ENCODE measurements around the gene RPL6.

Gene RPL6

GRCh38 chr12:112367965-112368364 is 41.4 kb downstream of the RPL6 start:
- ATAC-seq = no peak

GRCh38 chr12:112362310-112362709 is 47.1 kb downstream of the RPL6 start:
- ATAC-seq = no peak
- no peak for TF ChIP-seq ZNF565 (CRISPR knock-in tag; conservative IDR thresholded peaks at IDR 0.05; ENCODE audit: low read depth)
- no peak for TF ChIP-seq BACH2 (CRISPR knock-in tag; IDR thresholded peaks at IDR 0.05; ENCODE audit: borderline replicate concordance)
- TF ChIP-seq, protein P1, sequence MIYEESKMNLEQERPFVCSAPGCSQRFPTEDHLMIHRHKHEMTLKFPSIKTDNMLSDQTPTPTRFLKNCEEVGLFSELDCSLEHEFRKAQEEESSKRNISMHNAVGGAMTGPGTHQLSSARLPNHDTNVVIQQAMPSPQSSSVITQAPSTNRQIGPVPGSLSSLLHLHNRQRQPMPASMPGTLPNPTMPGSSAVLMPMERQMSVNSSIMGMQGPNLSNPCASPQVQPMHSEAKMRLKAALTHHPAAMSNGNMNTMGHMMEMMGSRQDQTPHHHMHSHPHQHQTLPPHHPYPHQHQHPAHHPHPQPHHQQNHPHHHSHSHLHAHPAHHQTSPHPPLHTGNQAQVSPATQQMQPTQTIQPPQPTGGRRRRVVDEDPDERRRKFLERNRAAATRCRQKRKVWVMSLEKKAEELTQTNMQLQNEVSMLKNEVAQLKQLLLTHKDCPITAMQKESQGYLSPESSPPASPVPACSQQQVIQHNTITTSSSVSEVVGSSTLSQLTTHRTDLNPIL (CRISPR knock-in tag; IDR thresholded peaks at IDR 0.05; ENCODE audit: low read depth) = no peak
- TF ChIP-seq RARB (CRISPR knock-in tag; IDR thresholded peaks at IDR 0.05) = no peak
- TF ChIP-seq ZC3H10 (CRISPR knock-in tag; IDR thresholded peaks at IDR 0.05) = no peak

More at GRCh38 chr12:112367965-112368364, 41.4 kb downstream of the RPL6 start:
- TF ChIP-seq BACH2 (CRISPR knock-in tag; IDR thresholded peaks at IDR 0.05; ENCODE audit: borderline replicate concordance) (no peak), OSR1 (CRISPR knock-in tag; IDR thresholded peaks at IDR 0.05) (no peak), ZNF70 (CRISPR knock-in tag; IDR thresholded peaks at IDR 0.05) (no peak), TSHZ2 (CRISPR knock-in tag; IDR thresholded peaks at IDR 0.05) (no peak), ARNTL (CRISPR knock-in tag; IDR thresholded peaks at IDR 0.05; ENCODE audit: borderline replicate concordance, low read depth) (no peak), PPARA (CRISPR knock-in tag; IDR thresholded peaks at IDR 0.05; ENCODE audit: borderline replicate concordance) (no peak), SNAI2 (CRISPR knock-in tag; IDR thresholded peaks at IDR 0.05) (no peak), ZFP30 (CRISPR knock-in tag; IDR thresholded peaks at IDR 0.05) (no peak), TCF4 (CRISPR knock-in tag; IDR thresholded peaks at IDR 0.05; ENCODE audit: borderline replicate concordance) (no peak), ZNF565 (CRISPR knock-in tag; conservative IDR thresholded peaks at IDR 0.05; ENCODE audit: low read depth) (no peak), ZC3H10 (CRISPR knock-in tag; IDR thresholded peaks at IDR 0.05) (no peak), ISL1 (CRISPR knock-in tag; IDR thresholded peaks at IDR 0.05) (no peak)
- TF ChIP-seq, protein P2, sequence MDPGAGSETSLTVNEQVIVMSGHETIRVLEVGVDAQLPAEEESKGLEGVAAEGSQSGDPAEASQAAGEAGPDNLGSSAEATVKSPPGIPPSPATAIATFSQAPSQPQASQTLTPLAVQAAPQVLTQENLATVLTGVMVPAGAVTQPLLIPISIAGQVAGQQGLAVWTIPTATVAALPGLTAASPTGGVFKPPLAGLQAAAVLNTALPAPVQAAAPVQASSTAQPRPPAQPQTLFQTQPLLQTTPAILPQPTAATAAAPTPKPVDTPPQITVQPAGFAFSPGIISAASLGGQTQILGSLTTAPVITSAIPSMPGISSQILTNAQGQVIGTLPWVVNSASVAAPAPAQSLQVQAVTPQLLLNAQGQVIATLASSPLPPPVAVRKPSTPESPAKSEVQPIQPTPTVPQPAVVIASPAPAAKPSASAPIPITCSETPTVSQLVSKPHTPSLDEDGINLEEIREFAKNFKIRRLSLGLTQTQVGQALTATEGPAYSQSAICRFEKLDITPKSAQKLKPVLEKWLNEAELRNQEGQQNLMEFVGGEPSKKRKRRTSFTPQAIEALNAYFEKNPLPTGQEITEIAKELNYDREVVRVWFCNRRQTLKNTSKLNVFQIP (CRISPR knock-in tag; IDR thresholded peaks at IDR 0.05; ENCODE audit: borderline replicate concordance, low read depth) = no peak
- TF ChIP-seq, protein P3, sequence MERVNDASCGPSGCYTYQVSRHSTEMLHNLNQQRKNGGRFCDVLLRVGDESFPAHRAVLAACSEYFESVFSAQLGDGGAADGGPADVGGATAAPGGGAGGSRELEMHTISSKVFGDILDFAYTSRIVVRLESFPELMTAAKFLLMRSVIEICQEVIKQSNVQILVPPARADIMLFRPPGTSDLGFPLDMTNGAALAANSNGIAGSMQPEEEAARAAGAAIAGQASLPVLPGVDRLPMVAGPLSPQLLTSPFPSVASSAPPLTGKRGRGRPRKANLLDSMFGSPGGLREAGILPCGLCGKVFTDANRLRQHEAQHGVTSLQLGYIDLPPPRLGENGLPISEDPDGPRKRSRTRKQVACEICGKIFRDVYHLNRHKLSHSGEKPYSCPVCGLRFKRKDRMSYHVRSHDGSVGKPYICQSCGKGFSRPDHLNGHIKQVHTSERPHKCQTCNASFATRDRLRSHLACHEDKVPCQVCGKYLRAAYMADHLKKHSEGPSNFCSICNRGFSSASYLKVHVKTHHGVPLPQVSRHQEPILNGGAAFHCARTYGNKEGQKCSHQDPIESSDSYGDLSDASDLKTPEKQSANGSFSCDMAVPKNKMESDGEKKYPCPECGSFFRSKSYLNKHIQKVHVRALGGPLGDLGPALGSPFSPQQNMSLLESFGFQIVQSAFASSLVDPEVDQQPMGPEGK (CRISPR knock-in tag; IDR thresholded peaks at IDR 0.05; ENCODE audit: borderline replicate concordance) = no peak
- TF ChIP-seq, protein P1 (CRISPR knock-in tag; IDR thresholded peaks at IDR 0.05; ENCODE audit: low read depth) = no peak

- ATAC-seq = no peak
- no peak for TF ChIP-seq ESRRG (CRISPR knock-in tag; IDR thresholded peaks at IDR 0.05)
- TF ChIP-seq OSR1 (CRISPR knock-in tag; IDR thresholded peaks at IDR 0.05) = no peak
- TF ChIP-seq, protein P2 (CRISPR knock-in tag; IDR thresholded peaks at IDR 0.05; ENCODE audit: borderline replicate concordance, low read depth) = no peak
- no peak for TF ChIP-seq ZNF70 (CRISPR knock-in tag; IDR thresholded peaks at IDR 0.05)
- TF ChIP-seq SNAI2 (CRISPR knock-in tag; IDR thresholded peaks at IDR 0.05) = no peak
- TF ChIP-seq GLIS3 (CRISPR knock-in tag; IDR thresholded peaks at IDR 0.05) = no peak
- TF ChIP-seq, protein P3 (CRISPR knock-in tag; IDR thresholded peaks at IDR 0.05; ENCODE audit: borderline replicate concordance) = no peak
- no peak for TF ChIP-seq ZNF8 (CRISPR knock-in tag; IDR thresholded peaks at IDR 0.05)
- TF ChIP-seq ARNTL (CRISPR knock-in tag; IDR thresholded peaks at IDR 0.05; ENCODE audit: borderline replicate concordance, low read depth) = no peak
- TF ChIP-seq, protein P4, sequence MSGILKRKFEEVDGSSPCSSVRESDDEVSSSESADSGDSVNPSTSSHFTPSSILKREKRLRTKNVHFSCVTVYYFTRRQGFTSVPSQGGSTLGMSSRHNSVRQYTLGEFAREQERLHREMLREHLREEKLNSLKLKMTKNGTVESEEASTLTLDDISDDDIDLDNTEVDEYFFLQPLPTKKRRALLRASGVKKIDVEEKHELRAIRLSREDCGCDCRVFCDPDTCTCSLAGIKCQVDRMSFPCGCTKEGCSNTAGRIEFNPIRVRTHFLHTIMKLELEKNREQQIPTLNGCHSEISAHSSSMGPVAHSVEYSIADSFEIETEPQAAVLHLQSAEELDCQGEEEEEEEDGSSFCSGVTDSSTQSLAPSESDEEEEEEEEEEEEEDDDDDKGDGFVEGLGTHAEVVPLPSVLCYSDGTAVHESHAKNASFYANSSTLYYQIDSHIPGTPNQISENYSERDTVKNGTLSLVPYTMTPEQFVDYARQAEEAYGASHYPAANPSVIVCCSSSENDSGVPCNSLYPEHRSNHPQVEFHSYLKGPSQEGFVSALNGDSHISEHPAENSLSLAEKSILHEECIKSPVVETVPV (CRISPR knock-in tag; IDR thresholded peaks at IDR 0.05) = no peak
- no peak for TF ChIP-seq TCF4 (CRISPR knock-in tag; IDR thresholded peaks at IDR 0.05; ENCODE audit: borderline replicate concordance)
- TF ChIP-seq CSDC2 (CRISPR knock-in tag; IDR thresholded peaks at IDR 0.05) = no peak
- TF ChIP-seq RARB (CRISPR knock-in tag; IDR thresholded peaks at IDR 0.05) = no peak
These were observed 48.1 kb downstream of the RPL6 start for GRCh38 chr12:112361271-112361670.

Measured in SK-N-SH treated with all-trans-retinoic acid at 6 μM for 48 hours (cell line).